Duodenal mucosa (tissue), 2 donors: ENCODE results near the gene NETO1.

Source experiments
- H3K27ac ChIP-seq: one replicate; pipeline ENCODE4 v1.7.0; 2013; ENCODE audit warnings: low read depth, low read length
- H3K27me3 ChIP-seq, 2 donors: one replicate each; pipeline ENCODE4 v1.7.0; 2013; ENCODE audit warnings: low read length in 2 of 2, control low read depth in 1 of 2; ENCODE audit not compliant: insufficient read depth in 2 of 2, control insufficient read depth in 1 of 2
- H3K36me3 ChIP-seq, 2 donors: one replicate each; pipeline ENCODE4 v1.7.0; 2013; ENCODE audit warnings: low read length in 2 of 2, control low read depth in 1 of 2; ENCODE audit not compliant: insufficient read depth in 2 of 2, control insufficient read depth in 1 of 2
- H3K4me1 ChIP-seq, 2 donors: one replicate each; pipeline ENCODE4 v1.7.0; 2013; ENCODE audit warnings: low read length in 2 of 2, control low read depth in 1 of 2; ENCODE audit not compliant: insufficient read depth in 2 of 2, control insufficient read depth in 1 of 2
- H3K4me3 ChIP-seq, 2 donors: one replicate each; pipeline ENCODE4 v1.7.0; 2013; ENCODE audit warnings: low read length in 2 of 2, low read depth in 1 of 2
- H3K9ac ChIP-seq, 2 donors: one replicate each; pipeline ENCODE4 v1.7.0; 2013; ENCODE audit warnings: low read length in 2 of 2, low read depth in 1 of 2
- H3K9me3 ChIP-seq, 2 donors: one replicate each; pipeline ENCODE4 v1.7.0; 2013; ENCODE audit warnings: low read length in 2 of 2, control low read depth in 1 of 2; ENCODE audit not compliant: control insufficient read depth in 1 of 2

Gene NETO1

DNA sequence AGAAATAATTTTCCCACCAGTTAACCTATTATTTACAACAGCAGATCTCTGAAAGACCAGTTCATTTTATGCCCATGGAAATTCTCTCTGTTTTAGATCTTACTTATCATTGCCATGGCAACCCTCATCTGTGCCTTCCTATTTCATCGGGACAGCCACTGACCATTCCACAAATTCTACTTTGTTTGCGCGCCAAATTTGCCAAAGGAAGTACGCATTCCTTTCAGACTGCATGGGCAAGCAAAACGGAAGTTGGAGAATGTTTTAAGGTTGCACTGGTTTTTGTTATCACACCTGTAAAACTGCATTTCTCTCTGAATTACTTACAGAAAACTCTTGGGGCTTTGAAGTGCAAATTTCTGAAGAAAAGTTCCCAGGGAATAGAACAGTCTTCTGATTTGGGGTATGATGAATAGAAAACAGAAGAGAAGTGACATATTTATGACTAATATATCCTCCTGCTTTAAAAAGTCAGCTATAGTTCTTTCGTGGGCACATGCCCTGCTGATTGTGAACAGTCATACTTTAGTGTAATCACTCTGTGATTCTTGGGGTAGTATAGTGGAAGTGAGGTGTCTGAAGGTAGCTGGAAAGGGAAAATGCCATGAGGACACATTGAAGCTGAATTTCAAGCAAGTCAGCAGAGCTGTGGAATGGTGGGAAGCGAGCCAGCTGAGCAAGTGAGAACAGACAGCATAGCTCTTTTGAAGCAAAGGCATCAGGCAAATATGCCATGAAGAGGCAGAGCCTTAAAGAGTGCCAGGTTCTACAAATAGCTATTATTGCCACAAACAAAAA is 20.9 kb downstream of the NETO1 start:
- H3K9me3 ChIP-seq, result peaks cover 0 to 12% of the 10 kb centered on the region in 2 donors
- no peaks in the 10 kb centered on the region for H3K27me3 ChIP-seq
- H3K36me3 ChIP-seq, result no peaks in the 10 kb centered on the region

DNA sequence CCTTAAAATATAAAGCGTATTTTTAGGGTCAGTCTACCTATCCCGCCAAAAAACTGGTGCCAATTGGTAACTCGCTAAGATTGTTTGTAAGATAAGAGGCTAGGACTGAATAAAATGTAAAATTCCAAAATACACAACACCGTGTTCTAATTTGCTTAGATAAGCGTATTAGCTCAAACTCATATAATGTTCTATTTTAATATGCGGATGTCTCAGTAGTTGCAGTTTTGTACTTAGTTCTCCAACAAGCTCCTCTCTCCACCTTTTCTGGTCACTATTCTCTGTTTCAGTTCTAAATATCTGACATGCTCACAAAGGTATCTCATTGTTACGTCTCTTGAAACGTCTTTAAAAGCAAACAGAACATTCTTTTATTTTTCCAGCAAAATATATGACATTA is 24.0 kb downstream of the NETO1 start:
- Histone ChIP-seq H3K4me3 (no peak overlapping the region), H3K27me3 (no peaks in the 10 kb centered on the region), H3K9ac (no peak overlapping the region), H3K4me1 (no peaks in the 10 kb centered on the region), H3K36me3 (no peaks in the 10 kb centered on the region), H3K9me3 (peaks cover 0 to 4% of the 10 kb centered on the region in 2 donors), H3K27ac (no peak overlapping the region)

More for the DNA sequence above, 20.9 kb downstream of the NETO1 start:
- Histone ChIP-seq H3K27ac (no peak overlapping the region), H3K9ac (no peak overlapping the region), H3K4me1 (no peaks in the 10 kb centered on the region), H3K4me3 (no peak overlapping the region)

DNA sequence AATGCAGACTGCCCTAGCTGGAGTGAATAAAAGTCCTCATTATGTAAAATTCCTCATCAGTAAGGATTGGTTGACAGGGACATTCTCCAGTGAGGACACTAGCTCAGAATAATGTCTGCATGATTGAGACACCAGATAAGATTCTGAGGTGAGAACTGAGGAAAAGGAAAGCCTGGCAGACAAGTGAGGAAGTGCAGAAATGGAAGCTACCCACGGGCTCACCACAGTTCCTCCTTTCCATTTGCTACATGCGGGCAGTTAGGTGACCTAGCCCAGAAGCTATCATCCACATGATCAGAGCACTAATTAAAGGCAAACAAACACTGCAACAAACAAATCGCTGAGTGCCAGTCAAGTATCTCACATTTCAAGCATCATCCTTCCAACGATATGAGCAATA is 27.7 kb downstream of the NETO1 start:
- Histone ChIP-seq H3K36me3 (no peaks in the 10 kb centered on the region), H3K27me3 (no peaks in the 10 kb centered on the region), H3K4me3 (no peak overlapping the region), H3K4me1 (no peaks in the 10 kb centered on the region), H3K9me3 (peaks cover 0 to 6% of the 10 kb centered on the region in 2 donors), H3K9ac (no peak overlapping the region), H3K27ac (no peak overlapping the region)

DNA sequence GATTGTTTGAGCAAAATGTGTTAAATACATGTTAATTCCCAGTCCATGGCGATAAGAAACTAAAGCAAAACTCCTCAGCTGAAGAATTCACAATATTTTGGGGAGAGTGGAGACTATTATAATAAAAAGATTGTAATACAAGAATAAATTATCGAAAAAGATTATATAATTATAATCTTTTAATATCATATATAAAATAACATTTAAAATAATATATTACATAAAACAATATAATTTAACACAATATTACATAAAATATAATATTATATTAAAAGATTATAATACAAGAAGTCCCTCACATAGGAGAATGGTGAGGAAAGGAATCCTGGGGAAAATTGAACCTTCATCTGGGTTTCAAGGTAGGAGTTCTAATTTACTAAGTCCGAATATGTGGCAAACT is 33.1 kb downstream of the NETO1 start:
- no peak overlapping the region for H3K4me3 ChIP-seq
- no peak overlapping the region for H3K27ac ChIP-seq
- peaks cover 4 to 10% of the 10 kb centered on the region in 2 donors for H3K9me3 ChIP-seq
- no peak overlapping the region for H3K9ac ChIP-seq
- no peaks in the 10 kb centered on the region for H3K4me1 ChIP-seq
- H3K36me3 ChIP-seq, result no peaks in the 10 kb centered on the region
- H3K27me3 ChIP-seq, result no peaks in the 10 kb centered on the region

DNA sequence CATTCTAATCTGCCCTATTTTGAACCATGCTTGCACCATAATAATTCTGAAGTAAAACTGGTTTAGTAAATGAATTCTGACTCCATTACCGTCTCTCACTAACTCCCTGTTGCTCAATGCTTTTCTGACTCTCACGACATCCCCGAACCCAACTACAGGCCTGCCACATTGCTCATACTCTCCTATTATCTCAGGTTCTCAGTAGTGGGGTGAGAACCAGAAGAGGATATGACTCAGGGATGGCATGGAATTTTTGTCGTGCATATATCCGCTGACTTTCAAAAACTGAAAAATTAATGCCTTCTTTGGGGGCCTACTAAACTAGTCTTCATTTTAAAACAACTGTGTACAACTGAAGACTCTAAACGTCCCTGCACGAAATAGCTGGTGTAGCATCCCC is 34.3 kb downstream of the NETO1 start:
- Histone ChIP-seq H3K27ac (no peak overlapping the region), H3K4me3 (no peak overlapping the region), H3K27me3 (no peaks in the 10 kb centered on the region), H3K9me3 (peaks cover 4 to 9% of the 10 kb centered on the region in 2 donors), H3K4me1 (no peaks in the 10 kb centered on the region), H3K36me3 (no peaks in the 10 kb centered on the region), H3K9ac (no peak overlapping the region)

DNA sequence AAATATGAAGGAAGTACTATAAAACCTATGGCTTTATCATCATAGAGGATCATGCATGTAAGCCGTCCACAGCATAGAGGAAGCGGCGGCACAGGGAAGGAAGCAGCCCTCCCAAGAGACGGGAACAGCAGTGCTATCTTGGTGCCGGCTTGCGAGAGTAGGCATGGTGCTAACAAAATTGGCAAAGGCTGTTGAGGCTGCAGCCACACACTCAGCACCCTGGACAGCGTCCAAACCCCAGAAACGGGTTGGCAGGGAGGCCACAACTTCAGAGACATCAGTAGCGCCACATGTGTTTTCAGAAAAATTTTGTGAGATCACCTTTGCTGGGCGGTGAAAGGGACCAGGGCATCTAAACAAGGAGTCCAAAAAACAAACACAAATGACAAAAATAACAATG is 37.7 kb downstream of the NETO1 start:
- H3K36me3 ChIP-seq, result no peaks in the 10 kb centered on the region
- H3K27ac ChIP-seq, result no peak overlapping the region
- H3K9me3 ChIP-seq, result peaks cover 4 to 6% of the 10 kb centered on the region in 2 donors
- no peak overlapping the region for H3K9ac ChIP-seq
- H3K4me1 ChIP-seq, result no peaks in the 10 kb centered on the region
- H3K27me3 ChIP-seq, result no peaks in the 10 kb centered on the region
- H3K4me3 ChIP-seq, result no peak overlapping the region

DNA sequence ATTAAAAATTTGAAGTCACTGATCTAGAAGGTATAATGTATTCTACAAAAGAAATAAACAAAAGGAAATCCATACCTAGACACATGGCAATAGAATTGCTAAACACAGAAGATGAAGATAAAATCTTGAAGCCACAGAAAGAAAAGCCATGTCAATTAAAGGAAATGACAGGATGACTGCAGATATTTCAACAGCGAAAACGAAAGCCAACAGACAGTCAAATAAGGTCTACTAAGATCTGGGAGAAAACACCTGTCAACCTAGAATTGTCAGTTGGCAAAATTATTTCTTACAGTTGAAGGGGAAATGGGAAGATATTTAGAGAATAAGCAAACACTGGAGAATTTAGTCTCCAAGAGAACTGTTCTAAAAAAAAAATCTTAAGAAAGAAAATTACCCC is 39.2 kb downstream of the NETO1 start:
- H3K9me3 ChIP-seq, result peaks cover 3 to 6% of the 10 kb centered on the region in 2 donors
- H3K36me3 ChIP-seq, result no peaks in the 10 kb centered on the region
- no peaks in the 10 kb centered on the region for H3K27me3 ChIP-seq
- H3K4me3 ChIP-seq, result no peak overlapping the region
- H3K4me1 ChIP-seq, result no peaks in the 10 kb centered on the region
- H3K27ac ChIP-seq, result no peak overlapping the region
- no peak overlapping the region for H3K9ac ChIP-seq

DNA sequence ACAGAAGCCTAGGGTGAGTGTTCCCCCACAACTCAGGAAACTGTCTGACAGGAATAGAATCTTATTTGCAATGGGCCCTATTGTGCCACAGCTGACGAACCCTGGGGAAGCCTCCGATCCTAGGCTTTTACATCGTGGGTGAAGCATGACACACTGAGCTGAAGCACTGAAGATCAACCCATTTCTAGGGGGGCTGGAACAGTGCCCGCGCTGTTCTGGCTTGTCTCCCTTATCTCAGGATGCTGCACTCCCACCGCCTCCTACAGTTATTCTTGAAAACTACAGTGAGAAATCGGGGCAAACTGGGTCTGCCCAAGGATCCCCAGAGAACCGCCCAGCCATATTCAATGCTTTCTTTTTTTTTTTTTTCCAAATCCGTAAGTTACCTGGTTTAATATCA is 41.1 kb downstream of the NETO1 start:
- no peaks in the 10 kb centered on the region for H3K27me3 ChIP-seq
- H3K27ac ChIP-seq, result no peak overlapping the region
- H3K9me3 ChIP-seq, result peaks cover 0 to 8% of the 10 kb centered on the region in 2 donors
- H3K36me3 ChIP-seq, result no peaks in the 10 kb centered on the region
- no peak overlapping the region for H3K9ac ChIP-seq
- no peaks in the 10 kb centered on the region for H3K4me1 ChIP-seq
- no peak overlapping the region for H3K4me3 ChIP-seq

DNA sequence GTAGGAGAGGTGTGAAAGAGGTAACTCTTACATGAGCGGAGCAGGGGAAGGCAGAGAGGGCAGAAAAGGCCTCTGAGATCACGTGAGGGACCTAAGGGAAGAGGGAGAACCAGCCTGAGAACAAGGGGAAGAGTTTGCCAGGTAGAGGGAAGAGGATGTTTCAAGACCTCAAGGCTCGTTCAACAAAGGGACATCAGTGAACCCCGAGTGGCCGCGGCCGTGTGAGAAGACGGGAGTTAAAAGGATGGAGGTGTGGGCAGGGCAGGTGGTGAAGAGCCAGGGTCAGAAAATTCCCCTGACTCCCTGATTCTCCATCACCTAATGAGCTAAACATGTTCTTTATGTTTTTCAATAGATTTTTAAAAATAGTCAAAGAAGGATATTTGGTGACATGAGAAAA is 44.4 kb downstream of the NETO1 start:
- Histone ChIP-seq H3K9ac (no peak overlapping the region), H3K36me3 (no peaks in the 10 kb centered on the region), H3K4me3 (no peak overlapping the region), H3K9me3 (peaks cover 0 to 5% of the 10 kb centered on the region in 2 donors), H3K27me3 (no peaks in the 10 kb centered on the region), H3K4me1 (no peaks in the 10 kb centered on the region), H3K27ac (no peak overlapping the region)

DNA sequence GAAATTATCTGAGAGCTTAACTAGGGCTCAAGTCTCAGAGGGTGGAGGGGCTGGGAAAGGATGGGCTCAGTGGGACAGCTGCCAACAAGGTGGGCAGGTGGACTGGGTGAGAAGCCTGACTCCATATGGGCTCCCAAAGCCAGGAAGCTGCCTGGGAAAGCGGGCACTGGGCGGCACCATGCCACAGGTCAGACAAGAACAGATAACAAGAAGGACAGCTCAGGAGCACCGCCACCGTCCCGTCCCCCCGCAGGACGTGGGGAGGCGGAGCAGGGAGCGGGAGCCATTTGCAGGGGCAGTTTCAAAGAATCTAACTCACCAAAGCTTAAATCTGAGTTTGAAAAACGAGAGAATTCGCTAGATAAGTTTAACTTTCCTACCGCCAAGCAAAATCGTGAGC is 45.6 kb downstream of the NETO1 start:
- H3K4me1 ChIP-seq, result no peaks in the 10 kb centered on the region
- H3K27ac ChIP-seq, result no peak overlapping the region
- peaks cover 0 to 5% of the 10 kb centered on the region in 2 donors for H3K9me3 ChIP-seq
- H3K27me3 ChIP-seq, result no peaks in the 10 kb centered on the region
- no peak overlapping the region for H3K4me3 ChIP-seq
- H3K36me3 ChIP-seq, result no peaks in the 10 kb centered on the region
- no peak overlapping the region for H3K9ac ChIP-seq
